T-helper 2 cell treated with Interferon-gamma antibody and Interleukin-4, amounts not matched to agents 5 μg/mL and 100 μg/mL, for 36 hours (primary cell): ENCODE results near the gene PRDM15.
A peak's percentile ranks its signal among the peaks of the same experiment; 100 is the strongest.

Source experiments
- DNase-seq: peaks from one replicate; pipeline ENCODE4 v3.0.0; 2021; ENCODE audit warnings: low spot score
- H3K27ac Mint-ChIP-seq: one replicate; pipeline ENCODE4 v1.8.0; 2021; ENCODE audit warnings: mild to moderate bottlenecking, mixed read lengths
- H3K27me3 Mint-ChIP-seq: one replicate; pipeline ENCODE4 v1.8.0; 2021; ENCODE audit warnings: low read depth, mixed read lengths
- H3K36me3 Mint-ChIP-seq: one replicate; pipeline ENCODE4 v1.8.0; 2021; ENCODE audit warnings: low read depth, mixed read lengths
- H3K4me1 Mint-ChIP-seq: one replicate; pipeline ENCODE4 v1.8.0; 2021; ENCODE audit warnings: low read depth, mixed read lengths
- H3K4me3 Mint-ChIP-seq: one replicate; pipeline ENCODE4 v1.8.0; 2022; ENCODE audit warnings: mild to moderate bottlenecking, moderate library complexity, mixed read lengths
- H3K9me3 Mint-ChIP-seq: one replicate; pipeline ENCODE4 v1.8.0; 2021; ENCODE audit warnings: mixed read lengths

PRDM15 gene

DNA sequence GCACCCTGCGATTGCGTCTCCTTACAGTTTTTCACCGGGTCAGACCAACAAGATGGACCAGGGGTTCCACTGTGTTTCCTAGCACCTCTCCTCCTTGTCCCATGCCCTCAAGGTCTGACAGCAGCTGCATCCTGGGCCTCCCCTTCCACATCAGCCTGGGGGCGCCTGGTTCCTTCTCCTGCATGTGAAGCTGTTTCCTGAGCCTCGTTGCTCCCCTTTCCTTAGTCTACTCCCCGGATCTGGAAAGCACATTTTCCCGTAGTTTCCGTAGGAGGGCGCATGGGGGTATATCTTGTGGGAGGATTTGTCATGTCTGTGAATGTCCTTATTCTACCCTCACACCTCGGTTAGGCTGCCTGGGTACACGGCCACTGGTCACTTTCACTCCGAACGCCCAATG, 6.1 kb downstream of the PRDM15 start:
- no peak for DNase-seq
- Mint-ChIP-seq H3K9me3 (no peaks in the 10 kb centered on the region), H3K36me3 (no peaks in the 10 kb centered on the region), H3K27me3 (no peaks in the 10 kb centered on the region), H3K4me3 (no peak overlapping the region), H3K27ac (no peak overlapping the region), H3K4me1 (peaks cover 9% of the 10 kb centered on the region)

DNA sequence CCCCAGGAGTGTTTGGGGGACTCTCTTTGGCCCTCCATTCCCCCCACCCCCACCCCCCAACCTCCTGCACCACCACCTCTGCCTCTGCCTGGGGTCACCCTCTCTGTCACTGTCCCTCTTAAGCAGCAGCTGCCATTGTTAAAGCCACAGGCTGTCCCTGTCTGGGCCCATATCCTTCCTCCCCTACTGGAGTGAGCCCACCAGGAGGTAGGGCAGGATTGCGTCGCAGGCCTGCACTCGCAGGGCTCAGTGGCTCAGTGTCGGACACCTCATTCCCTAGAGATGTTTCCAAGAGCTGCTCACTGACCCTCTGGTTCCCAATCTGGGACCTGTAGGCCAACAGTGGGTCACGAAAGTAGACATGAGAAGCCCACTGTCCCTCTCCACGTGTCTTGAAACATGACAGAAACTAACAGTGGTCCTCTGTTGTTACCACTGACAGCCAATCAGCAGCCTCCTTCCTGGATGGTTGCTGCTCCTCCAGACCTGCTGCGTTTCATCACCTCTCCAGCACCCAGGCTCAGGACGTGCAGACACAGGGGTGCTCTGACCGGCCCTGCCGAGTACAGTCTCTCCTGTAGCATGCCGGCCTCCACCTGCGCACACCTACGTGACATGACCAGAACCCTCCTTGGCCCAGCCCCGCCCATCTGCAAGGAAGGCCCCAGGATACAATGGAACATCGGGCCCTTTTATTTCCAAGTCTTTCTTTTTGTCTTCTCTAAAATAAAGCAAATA, 7.7 kb downstream of the PRDM15 start:
- Mint-ChIP-seq H3K27ac (no peak overlapping the region), H3K9me3 (no peaks in the 10 kb centered on the region), H3K4me1 (peaks cover 2% of the 10 kb centered on the region), H3K4me3 (no peak overlapping the region), H3K27me3 (no peaks in the 10 kb centered on the region), H3K36me3 (no peaks in the 10 kb centered on the region)
- no peak for DNase-seq

DNA sequence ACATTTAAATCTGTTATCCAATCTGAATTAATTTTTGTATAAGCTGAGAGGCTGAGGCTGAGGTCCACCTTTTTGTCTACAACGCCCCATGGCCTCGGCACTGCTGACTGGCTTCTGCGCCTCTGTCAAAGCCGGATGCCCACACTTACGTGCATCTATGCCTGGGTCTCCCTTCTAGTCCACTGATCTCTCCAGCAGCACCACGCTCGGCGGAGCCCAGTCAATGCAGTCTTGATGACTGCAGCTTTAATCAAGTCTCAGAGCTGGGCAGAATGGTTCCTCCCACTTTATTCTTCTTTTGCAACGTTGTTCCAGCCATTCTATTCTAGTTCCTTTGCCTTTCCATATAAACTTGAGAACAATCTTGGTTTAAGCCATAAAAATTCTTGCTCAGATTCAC, 9.4 kb downstream of the PRDM15 start:
- no peak overlapping the region for H3K27ac Mint-ChIP-seq
- H3K27me3 Mint-ChIP-seq, result no peaks in the 10 kb centered on the region
- H3K4me1 Mint-ChIP-seq, result peaks cover 15% of the 10 kb centered on the region
- H3K9me3 Mint-ChIP-seq, result no peaks in the 10 kb centered on the region
- no peak for DNase-seq
- H3K4me3 Mint-ChIP-seq, result no peak overlapping the region
- peaks cover 2% of the 10 kb centered on the region for H3K36me3 Mint-ChIP-seq

DNA sequence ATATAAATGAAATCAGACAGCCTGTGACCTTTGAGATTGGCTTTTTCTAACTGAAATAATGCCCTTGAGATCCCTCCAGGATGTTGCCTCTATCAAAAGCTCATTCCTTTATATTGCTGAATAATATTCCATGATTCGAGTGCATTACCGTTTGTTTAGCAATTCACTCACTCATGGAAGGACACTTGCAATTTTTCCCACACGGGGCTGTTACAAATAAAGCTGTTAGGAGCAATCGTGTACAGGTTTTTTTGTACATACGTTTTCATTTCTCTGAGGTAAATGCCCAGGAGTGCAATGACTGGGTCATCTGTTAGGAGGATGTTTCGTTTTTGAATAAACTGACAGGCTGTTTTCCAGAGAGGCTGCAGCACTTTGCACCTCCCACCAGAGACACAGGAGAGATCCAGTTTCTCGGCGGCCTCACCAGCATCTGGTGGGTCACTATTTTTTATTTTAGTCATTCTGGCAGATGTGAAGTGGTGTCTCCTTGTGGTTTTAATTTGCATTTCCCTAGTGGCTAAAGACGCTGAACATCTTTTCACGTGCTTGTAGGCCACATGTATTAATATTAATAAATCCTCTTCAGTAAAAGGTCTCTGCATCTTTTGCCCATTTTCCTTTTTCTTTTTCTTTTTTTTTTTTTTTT, 11.0 kb downstream of the PRDM15 start:
- H3K4me3 Mint-ChIP-seq, result no peak overlapping the region
- H3K9me3 Mint-ChIP-seq, result no peaks in the 10 kb centered on the region
- H3K4me1 Mint-ChIP-seq, result peaks cover 18% of the 10 kb centered on the region
- no peak for DNase-seq
- no peak overlapping the region for H3K27ac Mint-ChIP-seq
- peaks cover 2% of the 10 kb centered on the region for H3K36me3 Mint-ChIP-seq
- H3K27me3 Mint-ChIP-seq, result no peaks in the 10 kb centered on the region

DNA sequence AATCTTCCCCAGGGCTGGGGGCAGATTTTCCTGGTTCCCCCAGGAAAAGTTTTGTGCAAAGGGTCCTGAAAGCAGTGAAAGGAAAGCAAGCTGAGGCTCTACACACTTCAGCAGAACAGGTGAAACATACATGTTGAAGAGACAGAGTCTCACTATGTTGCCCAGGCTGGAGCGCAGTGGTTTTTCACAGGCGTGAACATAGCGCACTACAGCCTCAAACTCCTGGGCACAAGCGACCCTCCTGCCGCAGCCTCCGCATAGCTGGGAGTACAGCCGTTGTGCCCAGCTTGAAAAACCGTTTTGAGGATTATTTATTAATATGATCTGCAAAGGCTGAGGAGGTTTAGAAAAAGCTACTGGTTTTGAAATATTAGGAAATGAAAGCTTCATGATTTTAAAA, 11.8 kb downstream of the PRDM15 start:
- Mint-ChIP-seq H3K27ac (no peak overlapping the region), H3K4me1 (peaks cover 18% of the 10 kb centered on the region), H3K36me3 (peaks cover 2% of the 10 kb centered on the region), H3K4me3 (no peak overlapping the region), H3K27me3 (no peaks in the 10 kb centered on the region), H3K9me3 (no peaks in the 10 kb centered on the region)
- DNase-seq, result no peak

DNA sequence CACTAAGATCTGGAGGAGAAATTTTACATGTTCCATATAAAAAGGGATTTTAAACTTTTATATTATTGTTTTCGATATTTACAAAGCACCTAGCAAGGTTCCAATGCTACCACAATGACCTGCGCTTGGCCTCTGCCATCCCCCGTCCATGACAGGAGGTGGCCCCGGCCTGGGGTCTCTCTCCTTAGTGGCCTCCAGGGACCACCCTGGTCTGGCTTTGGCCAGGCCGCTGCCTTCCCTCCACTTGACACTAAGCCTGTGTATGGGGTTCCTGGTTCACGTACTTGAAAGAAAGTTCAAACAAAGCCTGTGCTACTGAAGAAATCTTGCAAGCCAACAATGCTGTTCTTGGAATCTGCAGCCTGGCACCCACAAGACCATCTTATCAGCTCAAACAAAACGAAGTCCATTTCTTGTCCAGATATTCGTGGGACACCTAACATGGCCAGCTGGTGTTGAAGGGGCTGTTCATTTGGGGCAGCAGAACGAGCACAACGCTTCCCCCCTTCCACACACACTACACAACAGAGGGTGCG, 12.8 kb downstream of the PRDM15 start:
- peaks cover 18% of the 10 kb centered on the region for H3K4me1 Mint-ChIP-seq
- no peak overlapping the region for H3K27ac Mint-ChIP-seq
- H3K4me3 Mint-ChIP-seq, result no peak overlapping the region
- H3K9me3 Mint-ChIP-seq, result no peaks in the 10 kb centered on the region
- no peaks in the 10 kb centered on the region for H3K27me3 Mint-ChIP-seq
- peaks cover 2% of the 10 kb centered on the region for H3K36me3 Mint-ChIP-seq
- DNase-seq, result no peak

DNA sequence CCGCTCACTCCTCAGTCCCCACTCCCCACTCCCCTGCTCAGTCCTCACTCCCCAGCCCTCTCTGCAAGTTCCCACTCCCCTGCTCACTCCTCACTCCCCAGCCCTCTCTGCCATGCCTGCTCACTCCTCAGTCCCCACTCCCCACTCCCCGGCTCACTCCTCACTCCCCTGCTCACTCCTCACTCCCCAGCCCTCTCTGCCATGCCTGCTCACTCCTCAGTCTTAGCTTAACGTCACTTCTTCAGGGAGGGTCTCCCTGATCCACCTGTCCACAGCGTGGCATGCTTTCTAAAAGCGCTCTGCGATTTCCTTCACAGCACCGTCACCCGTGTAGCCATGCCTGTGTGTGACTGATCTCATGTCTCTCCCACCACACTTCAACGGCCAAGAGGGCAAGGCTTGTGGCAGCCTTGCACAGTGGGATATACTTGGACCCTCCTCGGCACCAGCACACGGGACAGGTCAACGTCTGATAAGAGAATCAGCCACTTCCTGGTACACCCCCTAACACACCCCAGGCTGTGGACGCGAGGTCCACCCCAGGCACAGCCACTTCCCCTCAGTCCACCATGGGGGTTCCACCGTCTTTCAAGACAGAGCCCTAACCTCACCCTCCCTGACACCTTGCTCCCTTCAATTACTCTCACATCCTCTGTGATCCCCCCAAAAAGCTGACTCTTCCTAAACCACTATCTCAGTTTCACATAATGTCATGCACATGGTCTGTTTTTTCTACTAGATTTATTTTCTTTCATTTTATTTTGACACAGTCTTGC, 14.0 kb downstream of the PRDM15 start:
- peaks cover 18% of the 10 kb centered on the region for H3K4me1 Mint-ChIP-seq
- H3K36me3 Mint-ChIP-seq, result peaks cover 2% of the 10 kb centered on the region
- H3K27ac Mint-ChIP-seq, result peak overlapping the region; percentile 49
- no peaks in the 10 kb centered on the region for H3K9me3 Mint-ChIP-seq
- H3K4me3 Mint-ChIP-seq, result no peak overlapping the region
- DNase-seq, result no peak
- no peaks in the 10 kb centered on the region for H3K27me3 Mint-ChIP-seq

DNA sequence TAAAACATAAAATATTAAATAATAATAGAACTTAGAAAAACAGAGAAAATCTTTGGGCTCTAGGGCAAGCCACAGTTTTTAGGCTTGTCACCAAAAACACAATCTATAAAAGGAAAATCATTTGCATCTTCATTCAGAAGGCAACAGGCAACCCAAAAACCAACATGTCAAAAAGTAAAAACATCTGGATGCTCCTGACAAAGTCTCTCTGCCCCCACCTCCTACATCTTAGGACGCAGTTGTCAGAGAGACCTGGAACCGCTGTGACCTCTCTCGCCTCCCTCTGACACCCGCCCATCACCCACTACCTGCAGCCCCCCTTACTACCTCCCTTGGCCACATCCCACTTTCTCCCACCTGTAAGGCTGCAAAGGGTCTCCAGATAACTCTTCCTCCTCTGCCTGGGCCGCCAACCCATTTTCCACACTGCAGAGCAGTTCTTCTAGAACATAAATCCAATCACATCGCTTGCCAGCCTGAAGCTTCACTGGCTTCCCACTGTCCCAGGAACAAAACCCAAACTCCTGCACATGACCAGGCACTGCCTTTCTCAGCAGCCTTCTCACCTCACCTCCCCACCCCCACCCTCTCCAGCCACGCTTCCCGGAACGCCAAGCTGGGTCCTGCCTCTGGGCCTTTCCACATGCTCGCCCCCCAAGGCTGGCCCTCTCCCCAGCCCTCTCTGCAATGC, 14.7 kb downstream of the PRDM15 start:
- no peaks in the 10 kb centered on the region for H3K9me3 Mint-ChIP-seq
- H3K36me3 Mint-ChIP-seq, result peaks cover 2% of the 10 kb centered on the region
- peak overlapping the region; percentile 10 for H3K27ac Mint-ChIP-seq
- H3K4me3 Mint-ChIP-seq, result no peak overlapping the region
- no peaks in the 10 kb centered on the region for H3K27me3 Mint-ChIP-seq
- peaks cover 18% of the 10 kb centered on the region for H3K4me1 Mint-ChIP-seq
- no peak for DNase-seq

DNA sequence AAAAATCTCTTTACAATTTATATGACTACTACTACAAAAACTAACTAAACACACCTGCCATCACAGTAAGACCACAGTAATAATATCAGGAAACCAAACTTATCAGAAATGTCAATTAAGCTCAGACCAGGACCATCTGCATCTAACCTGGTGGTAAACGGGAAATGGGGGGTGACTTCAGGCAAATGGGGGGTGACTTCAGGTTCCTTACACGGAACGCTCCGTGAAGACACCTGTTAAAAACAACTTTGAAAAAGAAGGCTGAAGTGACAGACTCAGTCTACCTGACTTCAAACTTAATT, 15.8 kb downstream of the PRDM15 start:
- H3K36me3 Mint-ChIP-seq, result peaks cover 2% of the 10 kb centered on the region
- H3K27me3 Mint-ChIP-seq, result no peaks in the 10 kb centered on the region
- H3K9me3 Mint-ChIP-seq, result no peaks in the 10 kb centered on the region
- H3K27ac Mint-ChIP-seq, result no peak overlapping the region
- DNase-seq, result no peak
- no peak overlapping the region for H3K4me3 Mint-ChIP-seq
- H3K4me1 Mint-ChIP-seq, result peaks cover 18% of the 10 kb centered on the region

DNA sequence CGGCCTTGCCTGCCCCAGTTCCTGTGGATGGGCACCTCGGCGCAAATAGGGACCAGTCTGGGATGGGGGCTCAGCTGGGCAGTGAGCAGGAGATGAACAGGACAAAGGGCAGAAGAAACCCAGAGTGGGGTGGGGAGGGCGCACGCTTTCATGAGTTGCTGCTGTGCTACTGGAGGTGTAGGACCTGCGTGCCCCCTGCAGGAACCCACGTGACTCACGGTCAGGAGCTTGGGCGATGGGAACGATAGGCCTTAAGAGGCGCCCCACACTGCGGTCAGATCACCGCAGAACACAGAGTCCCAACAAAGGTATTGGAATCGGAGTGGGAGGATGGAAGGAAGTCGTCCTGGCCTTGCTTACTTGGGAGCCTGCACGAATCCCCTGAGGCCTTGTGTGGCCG, 17.2 kb downstream of the PRDM15 start:
- no peaks in the 10 kb centered on the region for H3K9me3 Mint-ChIP-seq
- H3K4me1 Mint-ChIP-seq, result peaks cover 17% of the 10 kb centered on the region
- H3K27ac Mint-ChIP-seq, result no peak overlapping the region
- DNase-seq, result no peak
- H3K27me3 Mint-ChIP-seq, result no peaks in the 10 kb centered on the region
- peaks cover 5% of the 10 kb centered on the region for H3K36me3 Mint-ChIP-seq
- H3K4me3 Mint-ChIP-seq, result no peak overlapping the region

DNA sequence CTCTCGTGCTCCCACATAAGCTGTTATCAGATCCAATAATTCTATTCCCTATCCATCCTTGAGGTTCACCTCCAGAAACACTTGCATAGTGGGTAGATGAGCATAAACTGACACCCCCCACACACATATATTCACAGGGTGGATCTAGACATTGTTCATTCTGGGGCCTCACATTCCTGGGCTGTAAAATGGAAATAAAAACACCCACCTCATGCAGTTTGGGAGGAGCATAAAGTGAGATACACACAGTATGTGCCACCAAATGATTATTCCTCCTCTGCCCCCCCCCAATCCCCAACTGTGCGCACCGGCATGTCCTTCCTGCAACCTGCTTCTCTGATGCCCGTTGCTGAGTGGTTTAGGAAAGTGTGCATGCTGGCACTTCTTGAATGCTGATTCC, 17.9 kb downstream of the PRDM15 start:
- Mint-ChIP-seq H3K27me3 (no peaks in the 10 kb centered on the region), H3K36me3 (peaks cover 8% of the 10 kb centered on the region), H3K9me3 (no peaks in the 10 kb centered on the region), H3K4me1 (peaks cover 14% of the 10 kb centered on the region), H3K4me3 (no peak overlapping the region), H3K27ac (no peak overlapping the region)
- no peak for DNase-seq

DNA sequence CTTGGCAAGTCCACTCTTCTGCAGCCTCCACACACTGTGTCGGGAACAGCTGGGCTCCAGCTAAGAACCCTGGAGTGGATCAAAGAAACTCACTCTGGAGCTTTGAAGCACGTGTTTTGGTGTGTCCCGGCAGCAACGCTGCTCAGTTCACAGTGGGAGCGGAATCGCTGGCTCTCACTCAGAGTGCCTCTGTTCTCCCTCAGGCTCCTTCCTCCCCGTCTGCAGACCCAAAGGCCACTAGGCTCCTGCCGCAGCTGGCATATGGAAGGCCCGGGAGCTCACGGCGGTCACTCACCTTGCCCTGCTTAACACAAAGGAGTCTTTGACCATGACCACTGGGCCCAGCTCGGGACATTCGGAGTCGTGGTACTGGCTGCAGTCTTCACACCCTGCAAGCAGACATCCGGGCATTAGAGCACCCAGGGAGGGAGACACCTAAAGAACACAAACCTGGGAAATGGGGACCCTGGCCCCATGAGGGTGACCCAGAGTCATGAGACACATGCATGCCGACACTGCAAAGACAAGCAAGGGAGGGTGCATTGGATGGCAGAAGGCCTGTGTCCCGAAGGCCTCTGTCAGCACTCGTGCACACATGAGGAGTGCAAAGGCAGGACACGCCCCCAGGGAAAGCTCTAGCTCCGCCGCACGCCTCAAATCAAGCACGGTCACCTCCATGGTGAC, 19.7 kb downstream of the PRDM15 start:
- Mint-ChIP-seq H3K9me3 (no peaks in the 10 kb centered on the region), H3K27me3 (no peaks in the 10 kb centered on the region), H3K4me3 (no peak overlapping the region), H3K27ac (no peak overlapping the region), H3K4me1 (peaks cover under 1% of the 10 kb centered on the region), H3K36me3 (peaks cover 10% of the 10 kb centered on the region)
- DNase-seq, result no peak

DNA sequence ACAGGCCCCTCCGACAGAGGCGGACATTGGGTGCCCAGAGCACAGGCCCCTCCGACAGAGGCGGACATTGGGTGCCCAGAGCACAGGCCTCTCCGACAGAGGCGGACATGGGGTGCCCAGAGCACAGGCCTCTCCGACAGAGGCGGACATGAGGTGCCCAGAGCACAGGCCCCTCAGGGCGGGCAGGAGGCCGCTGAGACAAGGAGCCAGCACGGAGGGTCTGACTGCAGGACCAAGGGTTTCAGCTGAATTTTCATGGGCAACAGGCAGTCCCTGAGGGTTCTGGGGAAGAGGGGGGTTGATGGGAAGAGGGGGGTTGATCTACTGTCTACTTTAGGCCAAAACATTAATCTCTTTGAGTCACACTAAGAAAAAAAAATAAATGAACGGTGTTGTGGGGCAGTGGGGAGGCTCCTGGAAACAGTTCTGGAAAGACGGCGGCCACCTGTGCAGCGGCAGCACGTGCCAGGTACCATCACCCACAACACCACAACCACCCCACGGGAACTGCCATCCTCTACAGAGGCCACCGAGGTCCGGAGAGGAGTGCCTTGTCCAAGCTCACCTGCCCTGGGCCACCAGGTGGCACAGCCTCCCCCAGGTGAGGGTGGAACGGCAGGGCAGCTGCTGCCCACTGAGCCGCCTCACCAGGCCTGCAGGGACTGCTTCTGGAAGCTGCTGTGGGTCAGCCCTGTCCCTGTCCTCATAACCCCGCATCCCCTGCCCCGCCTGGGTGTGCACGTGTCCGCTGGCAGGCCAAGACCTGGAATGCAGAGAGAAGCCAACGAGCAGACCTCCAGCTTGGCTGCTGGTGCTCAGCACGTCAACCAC, 20.5 kb downstream of the PRDM15 start:
- Mint-ChIP-seq H3K36me3 (peaks cover 15% of the 10 kb centered on the region), H3K4me1 (no peaks in the 10 kb centered on the region), H3K27me3 (no peaks in the 10 kb centered on the region), H3K27ac (no peak overlapping the region), H3K4me3 (no peak overlapping the region), H3K9me3 (no peaks in the 10 kb centered on the region)
- no peak for DNase-seq
